Neutrophil (primary cell): ENCODE measurements around the gene LOX.

ENCODE experiments used
- H3K27ac ChIP-seq: fragments of 200-600 bp; sonication (generic); 2 replicates; pipeline ENCODE4 v1.5.1; 2016; ENCODE audit warnings: mild to moderate bottlenecking, moderate library complexity
- H3K27me3 ChIP-seq: fragments of 200-600 bp; sonication (generic); 2 replicates; pipeline ENCODE4 v1.6.0; 2016; ENCODE audit warnings: mild to moderate bottlenecking
- H3K36me3 ChIP-seq: fragments of 200-600 bp; sonication (generic); 2 replicates; pipeline ENCODE4 v1.5.1; 2017
- H3K4me1 ChIP-seq, 2 experiments: fragments of 200-600 bp in 1 of 2; sonication (generic) in 1 of 2; 1 replicate in 1 of 2; 2 replicates in 1 of 2; pipeline versions ENCODE4 v1.5.1 to v1.6.1; 2013 to 2016; ENCODE audit warnings: low read depth in 1 of 2, low read length in 1 of 2, mild to moderate bottlenecking in 1 of 2, moderate library complexity in 1 of 2; ENCODE audit not compliant: control insufficient read depth in 1 of 2, insufficient read depth in 1 of 2
- H3K4me3 ChIP-seq, 2 experiments: fragments of 200-600 bp in 1 of 2; sonication (generic) in 1 of 2; 1 replicate in 1 of 2; 2 replicates in 1 of 2; pipeline ENCODE4 v1.5.1; 2013 to 2016; ENCODE audit warnings: low read depth in 1 of 2, low read length in 1 of 2, mild to moderate bottlenecking in 1 of 2, moderate library complexity in 1 of 2
- H3K9me3 ChIP-seq: fragments of 200-600 bp; sonication (generic); 2 replicates; pipeline ENCODE4 v1.5.1; 2016
- TF ChIP-seq, protein P1 (sequence below): fragments of 200-600 bp; sonication (generic); IDR thresholded peaks from 2 replicates; pipeline ENCODE4 v1.5.1; 2016; ENCODE audit warnings: antibody characterized with exemption

LOX gene

DNA sequence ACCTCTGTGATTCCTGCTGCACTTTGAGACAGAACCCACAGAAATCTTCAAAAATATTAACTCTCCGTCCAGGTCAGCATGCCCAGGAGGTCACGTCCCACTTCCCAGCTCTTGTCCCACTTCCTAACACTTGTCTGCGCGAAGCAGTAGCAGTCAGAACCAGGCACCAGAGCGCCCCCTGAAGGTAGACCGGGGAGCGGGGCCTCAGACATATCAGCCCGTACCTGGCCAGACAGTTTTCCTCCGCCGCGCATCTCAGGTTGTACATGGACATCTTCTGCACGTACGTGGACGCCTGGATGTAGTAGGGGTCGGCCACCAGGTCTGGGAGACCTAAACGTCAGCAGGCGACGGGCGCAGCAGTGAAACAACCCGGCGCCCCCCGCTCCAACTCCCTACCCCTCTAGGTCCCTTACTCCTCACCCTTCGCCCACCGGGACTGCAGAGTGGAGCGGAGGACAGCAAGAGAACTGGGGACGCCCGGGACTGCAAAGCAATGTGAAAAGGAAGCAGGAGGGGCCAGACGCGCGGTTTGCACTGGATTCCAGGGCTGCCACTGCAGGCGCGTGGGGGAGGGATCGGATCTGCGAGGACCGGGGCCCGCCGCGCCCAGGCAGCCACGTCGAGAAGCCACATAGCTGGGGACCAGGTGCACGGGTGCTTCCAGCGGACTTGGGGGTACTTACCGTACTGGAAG, 1.2 kb downstream of the LOX start:
- peak overlapping the region; percentile 0 to 18 for H3K4me3 ChIP-seq
- H3K4me1 ChIP-seq: peaks cover 13 to 19% of the 10 kb centered on the region in 2 experiments
- TF ChIP-seq, protein P1, sequence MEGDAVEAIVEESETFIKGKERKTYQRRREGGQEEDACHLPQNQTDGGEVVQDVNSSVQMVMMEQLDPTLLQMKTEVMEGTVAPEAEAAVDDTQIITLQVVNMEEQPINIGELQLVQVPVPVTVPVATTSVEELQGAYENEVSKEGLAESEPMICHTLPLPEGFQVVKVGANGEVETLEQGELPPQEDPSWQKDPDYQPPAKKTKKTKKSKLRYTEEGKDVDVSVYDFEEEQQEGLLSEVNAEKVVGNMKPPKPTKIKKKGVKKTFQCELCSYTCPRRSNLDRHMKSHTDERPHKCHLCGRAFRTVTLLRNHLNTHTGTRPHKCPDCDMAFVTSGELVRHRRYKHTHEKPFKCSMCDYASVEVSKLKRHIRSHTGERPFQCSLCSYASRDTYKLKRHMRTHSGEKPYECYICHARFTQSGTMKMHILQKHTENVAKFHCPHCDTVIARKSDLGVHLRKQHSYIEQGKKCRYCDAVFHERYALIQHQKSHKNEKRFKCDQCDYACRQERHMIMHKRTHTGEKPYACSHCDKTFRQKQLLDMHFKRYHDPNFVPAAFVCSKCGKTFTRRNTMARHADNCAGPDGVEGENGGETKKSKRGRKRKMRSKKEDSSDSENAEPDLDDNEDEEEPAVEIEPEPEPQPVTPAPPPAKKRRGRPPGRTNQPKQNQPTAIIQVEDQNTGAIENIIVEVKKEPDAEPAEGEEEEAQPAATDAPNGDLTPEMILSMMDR: no peak
- H3K36me3 ChIP-seq: no peaks in the 10 kb centered on the region
- H3K27me3 ChIP-seq: peaks cover 91% of the 10 kb centered on the region
- H3K27ac ChIP-seq: no peak overlapping the region
- no peaks in the 10 kb centered on the region for H3K9me3 ChIP-seq

DNA sequence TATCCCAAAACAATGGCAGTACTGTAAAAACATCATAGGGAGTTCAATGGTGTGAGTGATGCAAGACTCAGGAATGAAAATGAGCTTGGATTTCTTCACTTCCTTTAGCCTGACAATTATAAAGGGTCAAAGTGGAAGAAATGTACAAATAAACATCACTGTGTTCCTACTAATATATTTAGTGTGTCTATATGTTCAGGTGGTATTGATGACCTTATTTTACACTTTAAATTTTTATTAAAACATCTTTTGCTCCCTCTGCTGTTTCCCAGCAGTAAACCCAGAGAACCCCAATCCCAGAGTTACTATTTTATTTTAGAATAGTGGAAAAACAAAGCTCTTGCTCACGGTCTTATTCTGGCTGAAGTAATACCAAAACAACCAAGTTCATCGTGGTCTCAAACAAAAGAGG, 2.0 kb downstream of the LOX start:
- TF ChIP-seq, protein P1: no peak
- H3K36me3 ChIP-seq: no peaks in the 10 kb centered on the region
- H3K27ac ChIP-seq: no peak overlapping the region
- no peak overlapping the region for H3K4me3 ChIP-seq
- H3K9me3 ChIP-seq: no peaks in the 10 kb centered on the region
- H3K27me3 ChIP-seq: peaks cover 83% of the 10 kb centered on the region
- H3K4me1 ChIP-seq: peaks cover 13 to 19% of the 10 kb centered on the region in 2 experiments

DNA sequence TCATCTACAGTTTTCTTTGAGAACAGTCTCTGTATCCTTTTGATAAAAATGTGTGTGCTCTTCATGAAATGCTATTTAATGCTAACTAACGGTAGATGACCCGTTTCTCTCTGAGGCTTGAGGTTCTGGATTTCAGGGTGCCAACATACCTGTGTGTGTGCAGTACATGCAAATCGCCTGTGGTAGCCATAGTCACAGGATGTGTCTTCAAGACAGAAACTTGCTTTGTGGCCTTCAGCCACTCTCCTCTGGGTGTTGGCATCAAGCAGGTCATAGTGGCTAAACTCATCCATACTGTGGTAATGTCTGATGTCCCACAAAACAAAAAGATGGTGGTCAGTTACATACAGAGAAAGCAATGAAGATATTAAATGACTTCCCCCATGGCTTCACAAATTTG, 4.2 kb downstream of the LOX start:
- Histone ChIP-seq H3K36me3 (no peaks in the 10 kb centered on the region), H3K4me1 (peaks cover 13 to 19% of the 10 kb centered on the region in 2 experiments), H3K4me3 (no peak overlapping the region), H3K27me3 (peaks cover 62% of the 10 kb centered on the region), H3K27ac (no peak overlapping the region), H3K9me3 (no peaks in the 10 kb centered on the region)
- TF ChIP-seq, protein P1: no peak

DNA sequence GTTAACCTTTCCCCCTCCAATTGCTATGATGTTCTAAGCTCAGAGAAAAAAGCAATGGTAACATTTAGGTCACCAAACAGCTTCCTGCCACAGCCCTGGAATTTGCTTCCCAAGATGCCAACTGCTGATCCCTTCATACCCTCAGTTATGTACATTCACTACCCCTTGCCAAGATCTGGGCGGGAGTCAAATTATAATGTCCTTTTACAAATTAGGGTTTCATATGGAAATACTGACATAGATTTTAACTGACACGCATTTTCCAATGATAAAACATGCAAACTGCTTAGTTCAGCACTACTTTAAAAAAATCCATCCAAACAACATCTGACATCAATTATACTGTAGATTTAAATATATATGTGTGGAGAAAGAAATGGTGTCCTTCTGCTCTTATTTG, 5.0 kb downstream of the LOX start:
- Histone ChIP-seq H3K36me3 (no peaks in the 10 kb centered on the region), H3K4me3 (no peak overlapping the region), H3K4me1 (peaks cover 12 to 16% of the 10 kb centered on the region in 2 experiments), H3K27ac (no peak overlapping the region), H3K9me3 (no peaks in the 10 kb centered on the region), H3K27me3 (peaks cover 54% of the 10 kb centered on the region)
- TF ChIP-seq, protein P1: no peak

DNA sequence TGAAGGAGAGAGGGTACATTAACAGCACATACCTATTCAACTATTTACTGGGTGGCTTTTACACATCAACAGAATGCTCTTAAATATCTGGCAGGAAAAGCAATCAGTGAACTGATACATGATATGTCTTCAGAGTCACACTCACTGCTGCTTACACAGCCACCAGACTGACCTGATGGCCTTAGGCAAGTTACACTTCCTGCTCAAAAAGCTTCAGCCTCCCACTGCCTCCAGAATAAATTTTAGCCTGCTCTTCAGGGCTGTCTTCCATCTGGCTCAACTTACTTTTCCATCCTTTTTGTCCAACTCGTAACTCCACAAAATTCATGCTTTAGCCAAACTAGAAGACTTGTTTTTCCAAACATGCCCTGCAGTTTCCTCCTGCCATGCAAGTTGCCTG, 10.7 kb downstream of the LOX start:
- Histone ChIP-seq H3K4me3 (no peak overlapping the region), H3K9me3 (no peaks in the 10 kb centered on the region), H3K36me3 (no peaks in the 10 kb centered on the region), H3K27ac (no peak overlapping the region), H3K27me3 (no peaks in the 10 kb centered on the region), H3K4me1 (no peaks in the 10 kb centered on the region)
- TF ChIP-seq, protein P1: no peak
